Measurements from ENCODE around the gene RASGRP3.

- TF ChIP-seq POLR2AphosphoS5 (IDR thresholded peaks at IDR 0.05): no peak
- TF ChIP-seq POLR2A (IDR thresholded peaks at IDR 0.05; ENCODE audit: low read depth): no peak
These were observed 97.2 kb downstream of the RASGRP3 start for GRCh38 chr2:33573657-33574056.
